ENCODE data around the gene CDSN. TPM values are rescaled to one million over a fixed set of nuclear protein-coding genes. Genes with fewer than 3 reads are reported as not detected.

CDSN gene
- total and polyA plus RNA-seq, 11 donors, result 0.15 to 0.56 TPM; not detected in 9

DNA sequence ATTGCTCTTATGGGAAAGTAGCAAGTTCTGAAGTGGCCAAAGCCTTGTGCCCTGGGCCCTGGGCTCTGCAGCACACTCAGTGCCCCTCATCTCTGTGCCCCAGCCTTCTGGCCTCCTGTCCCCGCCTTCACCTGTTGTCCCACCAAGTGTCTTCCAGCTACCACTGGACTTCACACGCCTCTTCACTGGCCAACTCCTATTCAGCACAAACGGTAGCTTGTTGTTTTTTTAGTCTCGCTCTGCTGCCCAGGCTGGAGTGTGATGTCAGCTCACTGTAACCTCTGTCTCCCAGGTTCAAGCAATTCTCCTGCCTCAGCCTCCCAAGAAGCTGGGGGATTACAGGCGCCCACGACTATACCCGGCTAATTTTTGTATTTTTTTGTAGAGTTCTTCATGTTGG lies 32.5 kb upstream of the CDSN start:
- TF ChIP-seq, protein P1, sequence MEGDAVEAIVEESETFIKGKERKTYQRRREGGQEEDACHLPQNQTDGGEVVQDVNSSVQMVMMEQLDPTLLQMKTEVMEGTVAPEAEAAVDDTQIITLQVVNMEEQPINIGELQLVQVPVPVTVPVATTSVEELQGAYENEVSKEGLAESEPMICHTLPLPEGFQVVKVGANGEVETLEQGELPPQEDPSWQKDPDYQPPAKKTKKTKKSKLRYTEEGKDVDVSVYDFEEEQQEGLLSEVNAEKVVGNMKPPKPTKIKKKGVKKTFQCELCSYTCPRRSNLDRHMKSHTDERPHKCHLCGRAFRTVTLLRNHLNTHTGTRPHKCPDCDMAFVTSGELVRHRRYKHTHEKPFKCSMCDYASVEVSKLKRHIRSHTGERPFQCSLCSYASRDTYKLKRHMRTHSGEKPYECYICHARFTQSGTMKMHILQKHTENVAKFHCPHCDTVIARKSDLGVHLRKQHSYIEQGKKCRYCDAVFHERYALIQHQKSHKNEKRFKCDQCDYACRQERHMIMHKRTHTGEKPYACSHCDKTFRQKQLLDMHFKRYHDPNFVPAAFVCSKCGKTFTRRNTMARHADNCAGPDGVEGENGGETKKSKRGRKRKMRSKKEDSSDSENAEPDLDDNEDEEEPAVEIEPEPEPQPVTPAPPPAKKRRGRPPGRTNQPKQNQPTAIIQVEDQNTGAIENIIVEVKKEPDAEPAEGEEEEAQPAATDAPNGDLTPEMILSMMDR (IDR thresholded peaks at IDR 0.05), result no peak
- TF ChIP-seq POLR2A (IDR thresholded peaks at IDR 0.05), result no peak
- Histone ChIP-seq H3K36me3 (peaks cover 0 to 39% (median 25%) of the 10 kb centered on the region in 9 donors), H3K9me3 (no peaks in the 10 kb centered on the region), H3K4me3 (no peak overlapping the region), H3K4me1 (peaks cover 0 to 9% (median 7%) of the 10 kb centered on the region in 12 donors), H3K27ac (no peak overlapping the region), H3K27me3 (no peaks in the 10 kb centered on the region)
- ATAC-seq, result no peak
- intact Hi-C loops (cut with DNase I), result no loop called here
- WGBS, 4 donors, result 87 to 97% (median 92%) methylated on average over 7 of the region's 7 CpGs
- DNase-seq, result peak in 1 of 5 donors; percentile 16

- Histone ChIP-seq H3K27me3 (no peaks in the 10 kb centered on the region), H3K27ac (no peak overlapping the region), H3K36me3 (peaks cover 0 to 37% (median 19%) of the 10 kb centered on the region in 9 donors), H3K4me3 (no peak overlapping the region), H3K9me3 (no peaks in the 10 kb centered on the region), H3K4me1 (no peaks in the 10 kb centered on the region)
- intact Hi-C loops (cut with DNase I), result no loop called here
- no peak for ATAC-seq
- DNase-seq, result no peak
- TF ChIP-seq, protein P1 (IDR thresholded peaks at IDR 0.05), result no peak
- TF ChIP-seq POLR2A (IDR thresholded peaks at IDR 0.05), result no peak
- 92 to 98% (median 95%) methylated on average over 5 to 6 of the region's 6 CpGs for WGBS, 4 donors
These were observed 29.7 kb upstream of the CDSN start for GRCh38 chr6:31149827-31150447.

GRCh38 chr6:31145386-31145785 lies 25.1 kb upstream of the CDSN start:
- ATAC-seq (no peak), DNase-seq (no peak)
- H3K27me3 ChIP-seq, result no peaks in the 10 kb centered on the region
- TF ChIP-seq, protein P1 (IDR thresholded peaks at IDR 0.05), result no peak
- no peak for TF ChIP-seq POLR2A (IDR thresholded peaks at IDR 0.05)
- no peaks in the 10 kb centered on the region for H3K9me3 ChIP-seq
- intact Hi-C loops (cut with DNase I), result no loop called here
- 94 to 96% (median 95%) methylated on average over 10 of the region's 10 CpGs for WGBS, 4 donors
- no peak overlapping the region for H3K27ac ChIP-seq
- no peak overlapping the region for H3K4me3 ChIP-seq
- peaks cover 0 to 24% (median 15%) of the 10 kb centered on the region in 12 donors for H3K4me1 ChIP-seq
- peaks cover 0 to 44% (median 8%) of the 10 kb centered on the region in 9 donors for H3K36me3 ChIP-seq

DNA sequence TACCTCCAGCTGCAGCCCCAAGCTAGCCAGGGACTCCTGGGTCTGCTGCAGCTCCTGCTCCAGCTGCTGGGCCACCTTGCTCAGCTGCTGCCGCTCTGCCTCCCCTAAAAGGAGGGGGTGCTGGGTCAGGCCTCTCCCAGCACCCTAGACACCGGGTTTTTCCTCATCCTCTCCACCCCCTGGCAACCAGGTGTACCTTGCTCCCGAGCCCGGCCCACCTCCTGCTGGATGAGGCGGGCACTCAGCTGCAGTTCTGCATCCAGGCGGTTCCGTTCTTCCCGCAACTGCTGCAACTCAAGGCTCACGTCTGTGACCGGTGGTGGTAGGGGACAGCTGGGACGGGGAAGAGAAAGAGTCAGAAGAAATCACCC lies 24.7 kb upstream of the CDSN start:
- H3K27ac ChIP-seq, result no peak overlapping the region
- H3K4me1 ChIP-seq, result peaks cover 0 to 24% (median 15%) of the 10 kb centered on the region in 12 donors
- TF ChIP-seq, protein P1 (IDR thresholded peaks at IDR 0.05), result no peak
- no peak for TF ChIP-seq POLR2A (IDR thresholded peaks at IDR 0.05)
- no peak overlapping the region for H3K4me3 ChIP-seq
- intact Hi-C loops (cut with DNase I), result no loop called here
- ATAC-seq (no peak), DNase-seq (no peak)
- no peaks in the 10 kb centered on the region for H3K27me3 ChIP-seq
- 78 to 95% (median 81%) methylated on average over 10 to 11 of the region's 11 CpGs for WGBS, 4 donors
- H3K36me3 ChIP-seq, result peaks cover 0 to 41% (median 4%) of the 10 kb centered on the region in 9 donors
- H3K9me3 ChIP-seq, result no peaks in the 10 kb centered on the region

Data from heart left ventricle (tissue), 16 donors.